Mammary epithelial cell (primary cell): Measurements from ENCODE around the gene ADAMTS6.

Experiments used
- CTCF ChIP-seq, 2 donors: IDR thresholded peaks in 1 of 2; conservative IDR thresholded peaks in 1 of 2; 2 replicates each; pipeline ENCODE4 v1.5.1; 2011 to 2012; ENCODE audit warnings: inconsistent platforms in 2 of 2, low read length in 2 of 2, mild to moderate bottlenecking in 2 of 2, control low read depth in 1 of 2, low read depth in 1 of 2; ENCODE audit not compliant: insufficient read depth in 1 of 2; ENCODE audit errors: extremely low read depth in 1 of 2
- EZH2 ChIP-seq: IDR thresholded peaks from 2 replicates; pipeline ENCODE4 v1.6.1; 2012; ENCODE audit warnings: low read length, inconsistent platforms, borderline replicate concordance

GRCh38 chr5:65383859-65384258 is 97.9 kb downstream of the ADAMTS6 start:
- TF ChIP-seq EZH2, result no peak
- TF ChIP-seq CTCF (conservative IDR thresholded peaks at IDR 0.05 in 1 of 2, IDR thresholded peaks at IDR 0.05 in 1 of 2; ENCODE audit: extremely low read depth in 1 of 2, insufficient read depth in 1 of 2, low read depth in 1 of 2, low read length in 2 of 2), result no peak
